Panc1 (cell line): Measurements from ENCODE around the gene TRERF1. TPM values are rescaled to one million over a fixed set of nuclear protein-coding genes. Genes with fewer than 3 reads are reported as not detected.

ENCODE experiments used
- ATAC-seq: fragments of 200-7000 bp; cut with Tn5 transposase; 2 replicates; pipeline ENCODE4 v1.9.1; 2020; ENCODE audit warnings: mild to moderate bottlenecking, moderate library complexity
- BruUV-seq: library from RNA; stranded (reverse); fragments of 400-500 nt; replicated peaks from 2 replicates; lab custom pipeline; 2021; lab: Mats Ljungman, UMichigan
- CTCF ChIA-PET: fragments of 300-600 bp; sonication (Branson Sonifier 250); formaldehyde crosslinking; loops from one replicate; lab custom pipeline; 2022; ENCODE audit warnings: antibody characterized with exemption; lab: Charles Lee
- POLR2A ChIA-PET: fragments of 300-600 bp; sonication (Branson Sonifier 250); formaldehyde crosslinking; loops from one replicate; lab custom pipeline; 2022; ENCODE audit warnings: antibody characterized with exemption; lab: Charles Lee
- DNase-seq: peaks from one replicate; pipeline ENCODE4 v3.0.0-alpha.2; 2010; ENCODE audit warnings: low read depth, low spot score
- H3K27ac ChIP-seq: 2 replicates; pipeline ENCODE4 v1.5.1; 2011; ENCODE audit warnings: mild to moderate bottlenecking, low read length, inconsistent platforms
- H3K27me3 ChIP-seq: fragments of 200-500 bp; sonication (Bioruptor generic); 2 replicates; pipeline ENCODE4 v1.6.0; 2014; ENCODE audit warnings: low read length, inconsistent platforms; ENCODE audit not compliant: control insufficient read depth, insufficient read depth
- H3K36me3 ChIP-seq: fragments of 200-500 bp; sonication (Bioruptor generic); 2 replicates; pipeline ENCODE4 v1.5.1; 2014; ENCODE audit warnings: inconsistent platforms, mild to moderate bottlenecking, low read length, moderate library complexity; ENCODE audit not compliant: control insufficient read depth, insufficient read depth
- H3K4me1 ChIP-seq: 2 replicates; pipeline ENCODE4 v1.5.1; 2011; ENCODE audit warnings: inconsistent platforms, mild to moderate bottlenecking, low read length, moderate library complexity; ENCODE audit not compliant: control insufficient read depth, insufficient read depth
- H3K4me3 ChIP-seq, 2 experiments: 2 replicates each; pipeline ENCODE4 v1.5.1; 2011 to 2012; ENCODE audit warnings: low read depth in 2 of 2, low read length in 2 of 2, mild to moderate bottlenecking in 2 of 2, inconsistent platforms in 1 of 2, moderate library complexity in 1 of 2
- H3K9me3 ChIP-seq: fragments of 200-500 bp; sonication (Bioruptor generic); 2 replicates; pipeline ENCODE4 v1.5.1; 2014; ENCODE audit warnings: low read depth, mild to moderate bottlenecking, inconsistent platforms, low read length, moderate library complexity; ENCODE audit not compliant: control insufficient read depth, insufficient read depth
- POLR2AphosphoS5 ChIP-seq: IDR thresholded peaks from 2 replicates; pipeline ENCODE4 v1.6.1; 2012; ENCODE audit warnings: mild to moderate bottlenecking, low read depth, low read length, moderate library complexity
- SIN3A ChIP-seq: IDR thresholded peaks from 2 replicates; pipeline ENCODE4 v1.6.1; 2012; ENCODE audit warnings: low read depth, mild to moderate bottlenecking, low read length, moderate library complexity, borderline replicate concordance; ENCODE audit not compliant: insufficient read depth
- TCF7L2 ChIP-seq: IDR thresholded peaks from 2 replicates; pipeline ENCODE4 v1.6.1; 2011; ENCODE audit warnings: mild to moderate bottlenecking, low read depth, low read length, inconsistent platforms
- in situ Hi-C: cut with HindIII; loops from 2 replicates; pipeline ENCODE4 v1.10.0; 2016; ENCODE audit warnings: low sequenced_read_pairs, low pct_unique_long_range_greater_than_20kb
- intact Hi-C: fragments of 100-400 bp; cut with micrococcal nuclease; formaldehyde crosslinking; loops from one replicate; pipeline ENCODE4 v1.10.0; 2022; ENCODE audit not compliant: unreplicated experiment
- total RNA-seq: library from RNA; stranded (reverse); gene quantifications from one replicate; pipeline ENCODE4 v1.2.1, GENCODE V29; 2021; ENCODE audit not compliant: unreplicated experiment
- TF ChIP-seq, protein P1 (sequence below): fragments of 450-650 bp; IDR thresholded peaks from 2 replicates; pipeline ENCODE4 v1.5.1; 2017; ENCODE audit warnings: mild to moderate bottlenecking
- TF ChIP-seq, protein P2 (sequence below), 2 experiments: IDR thresholded peaks; 2 replicates each; pipeline ENCODE4 v1.6.1; 2011 to 2012; ENCODE audit warnings: low read depth in 2 of 2, control low read depth in 1 of 2, low read length in 1 of 2, mild to moderate bottlenecking in 1 of 2, moderate library complexity in 1 of 2; ENCODE audit not compliant: insufficient read depth in 1 of 2

TRERF1 gene
- total RNA-seq, 1 experiment from 2014 or later: 30.6 TPM

DNA sequence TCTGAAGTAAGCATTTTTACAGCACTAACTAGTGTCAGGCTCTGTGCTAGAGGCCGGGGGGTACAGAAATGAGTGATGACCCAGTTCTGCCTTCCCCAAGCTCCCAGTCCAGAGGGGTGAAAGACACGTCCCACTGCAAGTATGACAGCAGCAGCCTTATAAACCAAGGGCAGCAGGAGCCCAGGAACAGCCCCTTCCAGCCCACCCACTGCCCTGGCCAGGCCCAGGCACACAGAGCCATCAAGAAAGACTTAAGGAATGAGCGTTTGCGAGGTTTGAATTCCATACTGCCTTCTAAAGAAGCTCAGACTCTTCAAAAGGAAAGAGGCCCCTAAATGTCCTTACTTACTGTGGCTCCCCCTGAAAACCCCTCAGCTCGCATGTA lies 10.0 kb downstream of the TRERF1 start:
- Histone ChIP-seq H3K9me3 (no peaks in the 10 kb centered on the region), H3K27ac (peak overlapping the region; percentile 81), H3K36me3 (no peaks in the 10 kb centered on the region), H3K27me3 (no peaks in the 10 kb centered on the region), H3K4me3 (no peak overlapping the region), H3K4me1 (peaks cover 60% of the 10 kb centered on the region)
- intact Hi-C loops: no loop called here
- CTCF ChIA-PET: interaction anchor here (0.7 kb wide), 1 partner anchor 1866 kb away, joined by 3 read pairs; no protein-coding TSS in a partner anchor
- no peak for DNase-seq
- no TSS peak for BruUV-seq
- in situ Hi-C loops: no loop called here
- POLR2A ChIA-PET: interaction anchor here (0.8 to 1.1 kb wide), 2 partner anchors 10 to 122 kb away, joined by 3 to 8 read pairs; partner anchors contain the start of genes TRERF1 and UBR2
- no peak for ATAC-seq
- TF ChIP-seq SIN3A: no peak
- TF ChIP-seq, protein P1, sequence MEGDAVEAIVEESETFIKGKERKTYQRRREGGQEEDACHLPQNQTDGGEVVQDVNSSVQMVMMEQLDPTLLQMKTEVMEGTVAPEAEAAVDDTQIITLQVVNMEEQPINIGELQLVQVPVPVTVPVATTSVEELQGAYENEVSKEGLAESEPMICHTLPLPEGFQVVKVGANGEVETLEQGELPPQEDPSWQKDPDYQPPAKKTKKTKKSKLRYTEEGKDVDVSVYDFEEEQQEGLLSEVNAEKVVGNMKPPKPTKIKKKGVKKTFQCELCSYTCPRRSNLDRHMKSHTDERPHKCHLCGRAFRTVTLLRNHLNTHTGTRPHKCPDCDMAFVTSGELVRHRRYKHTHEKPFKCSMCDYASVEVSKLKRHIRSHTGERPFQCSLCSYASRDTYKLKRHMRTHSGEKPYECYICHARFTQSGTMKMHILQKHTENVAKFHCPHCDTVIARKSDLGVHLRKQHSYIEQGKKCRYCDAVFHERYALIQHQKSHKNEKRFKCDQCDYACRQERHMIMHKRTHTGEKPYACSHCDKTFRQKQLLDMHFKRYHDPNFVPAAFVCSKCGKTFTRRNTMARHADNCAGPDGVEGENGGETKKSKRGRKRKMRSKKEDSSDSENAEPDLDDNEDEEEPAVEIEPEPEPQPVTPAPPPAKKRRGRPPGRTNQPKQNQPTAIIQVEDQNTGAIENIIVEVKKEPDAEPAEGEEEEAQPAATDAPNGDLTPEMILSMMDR: no peak
- TF ChIP-seq TCF7L2: no peak
- no peak for TF ChIP-seq POLR2AphosphoS5
- TF ChIP-seq, protein P2, sequence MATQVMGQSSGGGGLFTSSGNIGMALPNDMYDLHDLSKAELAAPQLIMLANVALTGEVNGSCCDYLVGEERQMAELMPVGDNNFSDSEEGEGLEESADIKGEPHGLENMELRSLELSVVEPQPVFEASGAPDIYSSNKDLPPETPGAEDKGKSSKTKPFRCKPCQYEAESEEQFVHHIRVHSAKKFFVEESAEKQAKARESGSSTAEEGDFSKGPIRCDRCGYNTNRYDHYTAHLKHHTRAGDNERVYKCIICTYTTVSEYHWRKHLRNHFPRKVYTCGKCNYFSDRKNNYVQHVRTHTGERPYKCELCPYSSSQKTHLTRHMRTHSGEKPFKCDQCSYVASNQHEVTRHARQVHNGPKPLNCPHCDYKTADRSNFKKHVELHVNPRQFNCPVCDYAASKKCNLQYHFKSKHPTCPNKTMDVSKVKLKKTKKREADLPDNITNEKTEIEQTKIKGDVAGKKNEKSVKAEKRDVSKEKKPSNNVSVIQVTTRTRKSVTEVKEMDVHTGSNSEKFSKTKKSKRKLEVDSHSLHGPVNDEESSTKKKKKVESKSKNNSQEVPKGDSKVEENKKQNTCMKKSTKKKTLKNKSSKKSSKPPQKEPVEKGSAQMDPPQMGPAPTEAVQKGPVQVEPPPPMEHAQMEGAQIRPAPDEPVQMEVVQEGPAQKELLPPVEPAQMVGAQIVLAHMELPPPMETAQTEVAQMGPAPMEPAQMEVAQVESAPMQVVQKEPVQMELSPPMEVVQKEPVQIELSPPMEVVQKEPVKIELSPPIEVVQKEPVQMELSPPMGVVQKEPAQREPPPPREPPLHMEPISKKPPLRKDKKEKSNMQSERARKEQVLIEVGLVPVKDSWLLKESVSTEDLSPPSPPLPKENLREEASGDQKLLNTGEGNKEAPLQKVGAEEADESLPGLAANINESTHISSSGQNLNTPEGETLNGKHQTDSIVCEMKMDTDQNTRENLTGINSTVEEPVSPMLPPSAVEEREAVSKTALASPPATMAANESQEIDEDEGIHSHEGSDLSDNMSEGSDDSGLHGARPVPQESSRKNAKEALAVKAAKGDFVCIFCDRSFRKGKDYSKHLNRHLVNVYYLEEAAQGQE (IDR thresholded peaks at IDR 0.05; ENCODE audit: insufficient read depth in 1 of 2, low read depth in 2 of 2, low read length in 1 of 2): no peak

DNA sequence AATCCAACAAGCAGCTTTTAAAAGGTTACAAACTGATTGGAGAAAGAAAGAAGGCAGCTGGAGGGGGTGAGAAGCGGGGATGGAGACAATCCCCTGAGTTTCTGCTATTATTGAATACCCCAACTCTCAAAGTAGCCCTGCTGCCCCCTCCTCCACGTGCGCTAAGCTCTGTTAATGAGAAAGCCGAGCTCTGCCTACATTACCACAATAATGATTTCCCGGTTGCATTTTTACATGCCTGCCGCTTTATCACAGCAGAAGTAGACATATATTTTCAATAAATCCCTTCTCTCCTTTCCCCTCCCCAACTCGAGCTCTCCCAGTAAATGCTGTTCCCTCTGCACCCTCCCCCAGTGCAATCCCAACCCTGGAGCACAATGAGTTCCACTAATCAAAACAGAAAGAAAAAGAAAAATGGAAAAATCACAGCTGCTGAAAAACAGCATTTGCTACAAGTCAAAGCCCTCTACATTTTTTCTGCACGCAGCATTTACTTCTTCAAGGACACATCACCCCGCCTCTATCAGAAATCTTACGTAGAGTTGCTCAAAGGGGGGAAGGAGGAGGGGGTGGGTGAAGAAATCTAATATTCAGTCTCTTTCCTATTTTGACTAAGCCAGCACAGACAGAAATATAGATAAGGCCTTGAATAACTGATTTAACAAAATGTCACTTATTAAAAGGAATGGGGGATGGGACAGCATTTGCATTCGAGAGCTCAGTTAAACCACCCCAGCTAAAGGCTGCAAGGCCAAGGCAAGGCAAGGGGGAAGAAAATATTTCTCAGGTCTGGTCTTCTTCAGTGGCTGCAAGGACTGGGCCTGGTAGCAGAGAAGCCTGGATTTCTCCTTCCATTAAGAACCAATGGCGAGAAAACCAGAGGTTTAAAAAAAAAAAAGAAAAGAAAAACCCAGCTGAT lies 10.7 kb downstream of the TRERF1 start:
- ATAC-seq (no peak), DNase-seq (no peak)
- in situ Hi-C loops: no loop called here
- H3K27ac ChIP-seq: peak overlapping the region; percentile 81
- CTCF ChIA-PET: interaction anchor here (0.7 to 1.5 kb wide), 3 partner anchors 12 to 1866 kb away, joined by 3 to 8 read pairs (median 3); no protein-coding TSS in a partner anchor
- 0 out of 4 replicates have a peak overlapping the region, but pooled peaks of 1 of the 2 experiments have one; percentile 8 for H3K4me3 ChIP-seq
- H3K4me1 ChIP-seq: peaks cover 60% of the 10 kb centered on the region
- TF ChIP-seq SIN3A (no peak), TCF7L2 (no peak), POLR2AphosphoS5 (no peak)
- TF ChIP-seq, protein P1: no peak
- TF ChIP-seq, protein P2 (IDR thresholded peaks at IDR 0.05; ENCODE audit: insufficient read depth in 1 of 2, low read depth in 2 of 2, low read length in 1 of 2): no peak
- BruUV-seq: no TSS peak
- no peaks in the 10 kb centered on the region for H3K27me3 ChIP-seq
- intact Hi-C loops: no loop called here
- POLR2A ChIA-PET: interaction anchor here (0.8 to 1.1 kb wide), 2 partner anchors 11 to 123 kb away, joined by 3 to 8 read pairs; partner anchors contain the start of genes TRERF1 and UBR2
- no peaks in the 10 kb centered on the region for H3K36me3 ChIP-seq
- H3K9me3 ChIP-seq: no peaks in the 10 kb centered on the region
